Measurements from ENCODE around the gene RNF138. TPM values are rescaled to one million over a fixed set of nuclear protein-coding genes. Genes with fewer than 3 reads are reported as not detected.

Gene RNF138
- polyA plus RNA-seq, 3 donors, result 62.8 to 70.5 (median 67.1) TPM

- no peak overlapping the region for H3K4me3 ChIP-seq (replicated peaks in 1 of 3; ENCODE audit: low read depth in 2 of 3, low read length in 3 of 3)
- no peak overlapping the region for H2AFZ ChIP-seq (ENCODE audit: insufficient read depth, low read depth, low read length, poor library complexity, severe bottlenecking)
- TF ChIP-seq, protein P1, sequence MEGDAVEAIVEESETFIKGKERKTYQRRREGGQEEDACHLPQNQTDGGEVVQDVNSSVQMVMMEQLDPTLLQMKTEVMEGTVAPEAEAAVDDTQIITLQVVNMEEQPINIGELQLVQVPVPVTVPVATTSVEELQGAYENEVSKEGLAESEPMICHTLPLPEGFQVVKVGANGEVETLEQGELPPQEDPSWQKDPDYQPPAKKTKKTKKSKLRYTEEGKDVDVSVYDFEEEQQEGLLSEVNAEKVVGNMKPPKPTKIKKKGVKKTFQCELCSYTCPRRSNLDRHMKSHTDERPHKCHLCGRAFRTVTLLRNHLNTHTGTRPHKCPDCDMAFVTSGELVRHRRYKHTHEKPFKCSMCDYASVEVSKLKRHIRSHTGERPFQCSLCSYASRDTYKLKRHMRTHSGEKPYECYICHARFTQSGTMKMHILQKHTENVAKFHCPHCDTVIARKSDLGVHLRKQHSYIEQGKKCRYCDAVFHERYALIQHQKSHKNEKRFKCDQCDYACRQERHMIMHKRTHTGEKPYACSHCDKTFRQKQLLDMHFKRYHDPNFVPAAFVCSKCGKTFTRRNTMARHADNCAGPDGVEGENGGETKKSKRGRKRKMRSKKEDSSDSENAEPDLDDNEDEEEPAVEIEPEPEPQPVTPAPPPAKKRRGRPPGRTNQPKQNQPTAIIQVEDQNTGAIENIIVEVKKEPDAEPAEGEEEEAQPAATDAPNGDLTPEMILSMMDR (IDR thresholded peaks at IDR 0.05), result no peak
- H3K27ac ChIP-seq (ENCODE audit: low read depth in 1 of 2, low read length in 2 of 2), result no peak overlapping the region
- no peaks in the 10 kb centered on the region for H3K36me3 Mint-ChIP-seq
- H3K9me3 ChIP-seq (replicated peaks in 1 of 2; ENCODE audit: control insufficient read depth in 1 of 2, insufficient read depth in 1 of 2, low read length in 2 of 2), result no peaks in the 10 kb centered on the region
- DNase-seq, result no peak
- H3K27me3 Mint-ChIP-seq (ENCODE audit: low read depth in 3 of 3), result peaks cover 1 to 6% (median 3%) of the 10 kb centered on the region in 3 donors
- H3K4me1 ChIP-seq (ENCODE audit: control insufficient read depth in 1 of 2, insufficient read depth in 2 of 2, low read length in 2 of 2), result no peaks in the 10 kb centered on the region
- H3K27ac Mint-ChIP-seq, result no peak overlapping the region
- intact Hi-C loops (cut with micrococcal nuclease), result no loop called here
- H3K4me1 Mint-ChIP-seq, result no peaks in the 10 kb centered on the region
- H3K9ac ChIP-seq (ENCODE audit: insufficient read depth, low read length, poor library complexity, severe bottlenecking), result no peak overlapping the region
- no peak overlapping the region for H3K4me3 Mint-ChIP-seq
- no peak overlapping the region for H3K4me2 ChIP-seq (replicated peaks; ENCODE audit: extremely low read depth, low read length, poor library complexity, severe bottlenecking)
- H3K9me3 Mint-ChIP-seq, result peaks cover 0 to 9% (median 4%) of the 10 kb centered on the region in 7 donors
- H3K27me3 ChIP-seq (ENCODE audit: control insufficient read depth in 2 of 2, insufficient read depth in 2 of 2, low read length in 2 of 2), result no peaks in the 10 kb centered on the region
- WGBS (ENCODE audit: insufficient coverage), result 98% methylated on average over 24 of the region's 24 CpGs
- H3K36me3 ChIP-seq (replicated peaks in 1 of 2; ENCODE audit: control insufficient read depth in 1 of 2, insufficient read depth in 2 of 2, low read length in 2 of 2), result no peaks in the 10 kb centered on the region
- no peaks in the 10 kb centered on the region for H3K79me2 ChIP-seq (ENCODE audit: insufficient read depth, low read length)
- H4K20me1 ChIP-seq (ENCODE audit: insufficient read depth, low read length), result no peaks in the 10 kb centered on the region
Measured at GRCh38 chr18:32139835-32140283, 48.2 kb downstream of the RNF138 start.

DNA sequence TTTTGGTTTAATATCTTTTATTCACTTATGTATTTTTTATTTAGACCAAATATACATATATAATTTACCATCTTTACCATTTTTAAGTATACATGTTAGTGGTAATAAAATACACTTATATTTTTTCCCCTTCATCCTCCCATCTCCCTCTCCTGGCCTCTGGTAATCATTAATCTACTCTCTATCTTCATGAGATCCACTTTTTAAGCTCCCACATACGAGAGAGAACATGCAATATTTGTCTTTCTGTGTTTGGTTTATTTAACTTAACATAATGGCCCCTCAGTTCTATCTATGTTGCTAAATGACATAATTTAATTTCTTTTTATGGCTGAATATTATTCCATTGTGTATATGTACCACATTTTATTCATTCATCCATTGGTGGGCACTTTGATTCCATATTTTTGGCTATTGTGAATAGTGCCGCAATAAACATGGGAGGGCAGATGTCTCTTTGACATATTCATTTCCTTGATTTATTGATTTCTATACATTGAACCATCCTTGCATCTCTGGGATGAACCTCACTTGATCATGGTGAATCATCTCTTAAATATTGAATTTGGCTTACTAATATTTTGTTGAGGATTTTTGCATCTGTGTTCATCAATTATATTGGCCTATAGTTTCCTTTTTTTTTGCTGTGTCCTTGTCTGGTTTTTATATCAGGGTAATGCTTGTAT, 56.7 kb downstream of the RNF138 start:
- H3K27ac ChIP-seq (ENCODE audit: low read depth in 1 of 2, low read length in 2 of 2), result no peak overlapping the region
- no peaks in the 10 kb centered on the region for H3K4me1 ChIP-seq (ENCODE audit: control insufficient read depth in 1 of 2, insufficient read depth in 2 of 2, low read length in 2 of 2)
- H4K20me1 ChIP-seq (ENCODE audit: insufficient read depth, low read length), result no peaks in the 10 kb centered on the region
- H3K36me3 Mint-ChIP-seq, result no peaks in the 10 kb centered on the region
- H3K27me3 Mint-ChIP-seq (ENCODE audit: low read depth in 3 of 3), result peaks cover 0 to 4% (median 3%) of the 10 kb centered on the region in 3 donors
- DNase-seq, result no peak
- no CpG with 5 or more reads among the region's 2 CpGs for WGBS (ENCODE audit: insufficient coverage)
- H3K9me3 Mint-ChIP-seq, result peaks cover 0 to 24% (median 10%) of the 10 kb centered on the region in 7 donors
- no peaks in the 10 kb centered on the region for H3K27me3 ChIP-seq (ENCODE audit: control insufficient read depth in 2 of 2, insufficient read depth in 2 of 2, low read length in 2 of 2)
- H3K9ac ChIP-seq (ENCODE audit: insufficient read depth, low read length, poor library complexity, severe bottlenecking), result no peak overlapping the region
- H3K4me2 ChIP-seq (replicated peaks; ENCODE audit: extremely low read depth, low read length, poor library complexity, severe bottlenecking), result no peak overlapping the region
- H3K79me2 ChIP-seq (ENCODE audit: insufficient read depth, low read length), result no peaks in the 10 kb centered on the region
- no peak overlapping the region for H3K4me3 ChIP-seq (replicated peaks in 1 of 3; ENCODE audit: low read depth in 2 of 3, low read length in 3 of 3)
- no peaks in the 10 kb centered on the region for H3K36me3 ChIP-seq (replicated peaks in 1 of 2; ENCODE audit: control insufficient read depth in 1 of 2, insufficient read depth in 2 of 2, low read length in 2 of 2)
- H3K4me3 Mint-ChIP-seq, result no peak overlapping the region
- intact Hi-C loops (cut with micrococcal nuclease), result no loop called here
- no peaks in the 10 kb centered on the region for H3K4me1 Mint-ChIP-seq
- no peak overlapping the region for H3K27ac Mint-ChIP-seq
- H3K9me3 ChIP-seq (replicated peaks in 1 of 2; ENCODE audit: control insufficient read depth in 1 of 2, insufficient read depth in 1 of 2, low read length in 2 of 2), result peaks cover 0 to 10% of the 10 kb centered on the region in 2 donors
- TF ChIP-seq, protein P1 (IDR thresholded peaks at IDR 0.05), result no peak
- H2AFZ ChIP-seq (ENCODE audit: insufficient read depth, low read depth, low read length, poor library complexity, severe bottlenecking), result no peak overlapping the region
